Measurements from ENCODE around the gene STAC3. TPM values are rescaled to one million over a fixed set of nuclear protein-coding genes. Genes with fewer than 3 reads are reported as not detected.

The STAC3 gene
- total RNA-seq, 1 donor from 2014 or later, result 1.3 TPM

DNA sequence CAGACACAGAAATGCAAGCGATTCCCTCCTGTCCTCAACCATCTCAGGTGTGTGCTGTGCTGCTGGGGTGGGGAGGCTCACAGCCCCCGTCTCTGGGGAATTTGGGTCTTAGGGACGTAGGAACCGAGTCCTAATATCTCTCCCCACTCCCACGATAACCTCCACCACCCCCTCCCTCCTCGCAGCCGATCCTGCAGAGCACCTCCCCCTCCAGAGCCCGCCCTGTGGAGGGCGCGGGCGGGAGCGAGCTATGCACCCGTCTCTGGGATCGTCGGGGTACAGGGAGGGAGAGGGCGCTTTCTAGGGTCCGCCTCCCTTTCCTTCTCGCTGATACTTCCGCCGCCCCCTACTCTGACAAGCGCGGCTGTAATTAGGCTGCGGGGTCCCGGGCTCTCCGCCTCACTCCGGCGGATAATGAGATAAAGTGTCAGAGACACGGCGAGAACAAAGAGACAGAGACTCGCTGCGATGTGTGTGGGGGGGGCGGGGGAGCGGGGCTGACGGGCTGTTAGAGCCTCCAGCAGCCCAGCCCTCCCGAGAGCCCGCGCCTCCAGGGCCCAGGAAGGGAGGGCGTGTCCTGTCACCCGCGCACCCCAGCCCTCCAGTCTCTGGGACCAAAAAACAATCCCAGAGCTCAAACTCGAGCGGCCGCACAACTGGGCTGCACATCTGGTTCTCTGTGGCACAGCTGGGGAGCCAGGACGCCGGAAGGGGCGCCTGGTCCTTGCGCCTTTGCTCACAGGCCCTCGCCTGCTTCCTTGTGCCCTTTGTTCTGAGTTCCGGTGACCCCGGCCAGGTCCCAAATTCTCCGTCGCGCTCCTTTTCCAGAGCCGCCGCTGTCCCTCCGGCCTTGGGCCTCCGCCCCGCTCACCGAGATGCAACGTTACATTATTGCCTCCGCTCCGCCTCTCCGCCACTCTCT, 12.8 kb downstream of the STAC3 start:
- Mint-ChIP-seq H3K27me3 (ENCODE audit: low read depth) (no peaks in the 10 kb centered on the region), H3K9me3 (ENCODE audit: low read depth) (no peaks in the 10 kb centered on the region), H3K4me3 (ENCODE audit: unreplicated experiment) (peak overlapping the region; percentile 94), H3K4me1 (ENCODE audit: low read depth) (peaks cover 93% of the 10 kb centered on the region), H3K36me3 (ENCODE audit: low read depth) (peaks cover 9% of the 10 kb centered on the region), H3K27ac (ENCODE audit: unreplicated experiment) (peak overlapping the region; percentile 90)
- TF ChIP-seq, protein P1, sequence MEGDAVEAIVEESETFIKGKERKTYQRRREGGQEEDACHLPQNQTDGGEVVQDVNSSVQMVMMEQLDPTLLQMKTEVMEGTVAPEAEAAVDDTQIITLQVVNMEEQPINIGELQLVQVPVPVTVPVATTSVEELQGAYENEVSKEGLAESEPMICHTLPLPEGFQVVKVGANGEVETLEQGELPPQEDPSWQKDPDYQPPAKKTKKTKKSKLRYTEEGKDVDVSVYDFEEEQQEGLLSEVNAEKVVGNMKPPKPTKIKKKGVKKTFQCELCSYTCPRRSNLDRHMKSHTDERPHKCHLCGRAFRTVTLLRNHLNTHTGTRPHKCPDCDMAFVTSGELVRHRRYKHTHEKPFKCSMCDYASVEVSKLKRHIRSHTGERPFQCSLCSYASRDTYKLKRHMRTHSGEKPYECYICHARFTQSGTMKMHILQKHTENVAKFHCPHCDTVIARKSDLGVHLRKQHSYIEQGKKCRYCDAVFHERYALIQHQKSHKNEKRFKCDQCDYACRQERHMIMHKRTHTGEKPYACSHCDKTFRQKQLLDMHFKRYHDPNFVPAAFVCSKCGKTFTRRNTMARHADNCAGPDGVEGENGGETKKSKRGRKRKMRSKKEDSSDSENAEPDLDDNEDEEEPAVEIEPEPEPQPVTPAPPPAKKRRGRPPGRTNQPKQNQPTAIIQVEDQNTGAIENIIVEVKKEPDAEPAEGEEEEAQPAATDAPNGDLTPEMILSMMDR (IDR thresholded peaks at IDR 0.05), result no peak
- DNase-seq (ENCODE audit: low spot score), result peak; percentile 83

DNA sequence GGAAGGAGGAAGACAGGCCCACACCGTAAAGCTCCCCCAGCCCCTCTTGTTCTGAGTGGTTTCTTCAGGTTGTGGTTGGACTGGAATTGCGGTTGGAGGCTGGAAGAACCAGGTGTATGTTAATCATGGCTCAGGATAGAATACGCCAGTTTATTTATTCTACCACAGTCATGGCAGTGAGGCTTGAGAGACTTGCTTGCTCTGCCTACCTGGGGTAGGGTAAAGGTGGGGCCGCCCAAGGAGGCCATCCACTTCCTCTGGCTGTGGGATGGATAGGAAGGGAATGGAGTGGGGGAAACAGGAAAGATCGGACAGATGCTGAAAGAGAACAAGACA, 13.4 kb downstream of the STAC3 start:
- Mint-ChIP-seq H3K4me3 (ENCODE audit: unreplicated experiment) (peak overlapping the region; percentile 94), H3K27ac (ENCODE audit: unreplicated experiment) (peak overlapping the region; percentile 69), H3K4me1 (ENCODE audit: low read depth) (peaks cover 93% of the 10 kb centered on the region), H3K36me3 (ENCODE audit: low read depth) (peaks cover 13% of the 10 kb centered on the region), H3K27me3 (ENCODE audit: low read depth) (no peaks in the 10 kb centered on the region), H3K9me3 (ENCODE audit: low read depth) (no peaks in the 10 kb centered on the region)
- DNase-seq (ENCODE audit: low spot score), result no peak
- TF ChIP-seq, protein P1 (IDR thresholded peaks at IDR 0.05), result no peak

DNA sequence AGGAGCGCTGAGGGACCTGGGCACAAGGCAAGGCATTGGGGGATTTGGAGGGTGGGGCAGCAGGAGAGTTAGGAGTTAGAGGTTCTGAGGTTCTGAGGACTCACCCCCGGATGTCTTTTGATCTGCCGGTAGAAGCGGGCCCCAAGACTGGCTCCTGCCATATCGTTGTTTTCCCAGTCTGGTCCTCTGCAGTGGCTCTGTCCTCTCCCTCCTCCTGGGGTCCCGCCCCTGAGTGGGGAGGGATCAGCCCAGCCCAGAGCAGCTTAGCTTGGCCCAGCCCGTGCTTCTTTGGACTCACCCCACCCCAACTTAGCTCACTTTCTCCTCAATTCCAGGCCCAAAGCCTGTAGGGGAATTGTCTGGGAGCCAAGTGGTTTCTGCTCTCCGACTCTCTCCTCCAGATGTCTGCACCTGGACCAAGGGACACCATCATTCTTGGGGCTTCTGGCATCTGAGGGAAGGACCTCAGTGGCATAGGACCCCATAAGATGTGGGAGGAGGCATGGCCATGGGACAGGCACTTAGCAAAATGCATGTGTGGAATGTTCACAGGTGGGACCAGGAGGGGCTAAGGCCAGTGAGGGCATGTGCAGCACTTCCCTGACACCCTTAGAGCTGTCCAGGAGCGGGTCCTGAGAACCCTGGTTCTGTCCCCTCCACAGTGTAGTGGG, 13.9 kb downstream of the STAC3 start:
- peak; percentile 64 for DNase-seq (ENCODE audit: low spot score)
- TF ChIP-seq, protein P1 (IDR thresholded peaks at IDR 0.05), result no peak
- H3K36me3 Mint-ChIP-seq (ENCODE audit: low read depth), result peaks cover 13% of the 10 kb centered on the region
- peaks cover 91% of the 10 kb centered on the region for H3K4me1 Mint-ChIP-seq (ENCODE audit: low read depth)
- peak overlapping the region; percentile 94 for H3K4me3 Mint-ChIP-seq (ENCODE audit: unreplicated experiment)
- peak overlapping the region; percentile 69 for H3K27ac Mint-ChIP-seq (ENCODE audit: unreplicated experiment)
- no peaks in the 10 kb centered on the region for H3K27me3 Mint-ChIP-seq (ENCODE audit: low read depth)
- no peaks in the 10 kb centered on the region for H3K9me3 Mint-ChIP-seq (ENCODE audit: low read depth)

DNA sequence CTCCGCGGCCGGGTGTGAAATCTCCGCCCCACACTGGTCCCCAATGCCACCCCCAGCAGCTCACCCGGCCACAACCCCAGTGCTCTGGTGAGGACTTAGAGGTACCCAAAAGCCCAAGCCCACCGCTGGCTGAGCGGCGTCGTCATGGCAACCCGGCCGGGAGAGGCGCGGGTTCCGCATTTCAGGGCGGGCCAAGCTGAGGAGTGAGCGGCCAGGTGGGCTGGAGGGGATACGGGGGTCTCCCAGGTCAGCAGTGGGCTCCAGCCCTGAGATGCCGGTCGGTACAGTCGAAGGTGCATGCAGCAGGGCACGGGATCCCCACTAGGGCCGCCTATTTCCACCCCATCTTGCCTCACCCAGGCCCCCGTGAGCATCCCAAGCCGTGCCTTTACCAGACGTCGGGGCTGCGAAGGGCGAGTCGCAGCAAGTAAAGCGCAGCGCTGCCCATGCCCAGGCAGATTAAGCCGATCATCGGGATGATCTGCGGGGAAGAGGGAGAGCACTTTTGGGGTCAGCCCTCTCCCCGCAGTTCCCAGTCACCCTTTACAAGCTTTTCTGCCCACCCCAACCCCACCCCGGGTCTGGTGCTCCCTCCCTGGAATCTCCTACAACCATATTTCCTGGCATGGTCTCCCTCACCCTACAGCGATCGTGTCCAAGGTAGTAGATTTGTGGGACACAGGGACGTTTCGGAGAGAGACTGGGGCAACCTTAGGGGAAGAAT, 14.6 kb downstream of the STAC3 start:
- H3K4me1 Mint-ChIP-seq (ENCODE audit: low read depth), result peaks cover 91% of the 10 kb centered on the region
- H3K4me3 Mint-ChIP-seq (ENCODE audit: unreplicated experiment), result peak overlapping the region; percentile 94
- no peaks in the 10 kb centered on the region for H3K27me3 Mint-ChIP-seq (ENCODE audit: low read depth)
- TF ChIP-seq, protein P1 (IDR thresholded peaks at IDR 0.05), result no peak
- DNase-seq (ENCODE audit: low spot score), result no peak
- H3K9me3 Mint-ChIP-seq (ENCODE audit: low read depth), result no peaks in the 10 kb centered on the region
- H3K36me3 Mint-ChIP-seq (ENCODE audit: low read depth), result peaks cover 19% of the 10 kb centered on the region
- H3K27ac Mint-ChIP-seq (ENCODE audit: unreplicated experiment), result peak overlapping the region; percentile 100

DNA sequence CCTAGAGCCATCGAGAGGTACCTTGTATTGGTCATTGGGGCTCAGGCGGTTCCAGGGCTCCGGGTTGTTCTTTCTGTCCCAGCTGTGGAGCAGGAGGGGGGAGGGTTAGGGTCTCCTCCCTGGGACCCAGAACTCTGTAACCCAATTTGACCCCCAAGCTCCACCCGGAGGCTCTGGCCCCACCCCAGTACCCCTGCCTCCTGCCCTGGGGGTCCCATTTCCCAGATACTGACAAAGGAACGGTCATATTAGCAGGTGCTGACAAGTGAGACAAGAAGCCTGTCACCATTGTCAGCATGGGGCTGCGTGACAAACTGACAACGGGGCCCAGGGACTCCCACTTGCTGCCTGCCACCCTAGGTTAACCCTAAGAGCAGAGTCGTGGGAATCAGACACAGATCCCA, 15.3 kb downstream of the STAC3 start:
- peaks cover 91% of the 10 kb centered on the region for H3K4me1 Mint-ChIP-seq (ENCODE audit: low read depth)
- H3K27me3 Mint-ChIP-seq (ENCODE audit: low read depth), result no peaks in the 10 kb centered on the region
- H3K4me3 Mint-ChIP-seq (ENCODE audit: unreplicated experiment), result peak overlapping the region; percentile 94
- peak overlapping the region; percentile 100 for H3K27ac Mint-ChIP-seq (ENCODE audit: unreplicated experiment)
- H3K9me3 Mint-ChIP-seq (ENCODE audit: low read depth), result no peaks in the 10 kb centered on the region
- peaks cover 19% of the 10 kb centered on the region for H3K36me3 Mint-ChIP-seq (ENCODE audit: low read depth)
- no peak for DNase-seq (ENCODE audit: low spot score)
- TF ChIP-seq, protein P1 (IDR thresholded peaks at IDR 0.05), result no peak
